HG03457 (cell line): ENCODE data around the gene TNFRSF13B.
"Not testable (repeated sequence)": the region's sequence is repeated elsewhere in the genome, so short reads cannot be mapped to it uniquely, and the experiment has no call there.

Source experiments
- ATAC-seq: cut with Tn5 transposase; IDR thresholded peaks from one replicate; pipeline ENCODE4 v1.9.1; 2021; ENCODE audit warnings: moderate number of reproducible peaks; ENCODE audit not compliant: unreplicated experiment

Gene TNFRSF13B

DNA sequence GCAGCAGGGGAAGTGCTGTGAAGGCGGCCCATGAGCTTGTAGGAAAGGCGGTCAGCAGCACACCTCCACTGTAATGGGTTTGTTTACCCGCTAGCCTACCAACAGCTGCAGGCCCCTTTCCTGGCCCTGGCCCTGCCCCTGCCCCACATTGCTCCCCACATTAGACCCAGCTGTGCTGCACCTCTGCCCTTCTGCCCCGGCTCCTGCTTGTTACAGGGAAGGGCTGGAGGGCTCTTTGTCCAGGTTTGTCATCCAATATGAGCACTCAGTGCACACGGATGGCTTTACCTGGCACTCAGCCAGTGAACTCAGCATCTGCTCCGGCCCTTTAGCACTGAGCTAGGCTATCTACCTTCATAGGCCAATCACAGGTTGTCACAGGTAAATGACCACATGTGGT lies 36.0 kb upstream of the TNFRSF13B start:
- ATAC-seq: not testable (repeated sequence)

DNA sequence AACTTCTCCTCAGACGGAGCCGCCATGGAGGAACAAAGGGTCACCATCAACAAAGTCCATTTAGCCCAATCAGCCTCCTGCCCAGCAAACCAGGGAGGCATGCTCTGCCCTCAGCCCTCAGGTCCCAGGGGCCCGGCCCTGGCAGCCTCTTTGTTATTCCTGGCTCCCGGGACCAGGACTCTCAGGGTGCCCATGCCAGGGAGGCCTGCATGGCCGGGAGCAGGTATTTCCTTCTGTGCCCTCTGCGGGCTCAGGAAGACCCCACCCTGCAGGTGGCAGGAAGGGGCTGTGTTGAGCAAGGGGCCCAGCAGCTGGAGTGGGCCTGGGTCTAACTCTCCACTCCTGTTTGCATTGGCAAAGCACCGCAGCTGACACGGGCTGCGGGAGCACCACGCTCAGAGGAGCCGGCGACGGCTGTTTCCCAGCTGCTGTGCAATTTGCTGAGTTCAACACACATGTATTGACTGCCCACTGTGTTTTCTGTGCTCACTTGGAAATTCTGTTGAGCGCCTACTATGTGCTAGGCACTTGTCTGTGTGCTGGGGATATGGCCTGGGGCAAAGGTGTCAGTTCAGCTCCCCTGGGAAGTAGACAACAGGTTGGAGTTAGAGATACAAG lies 33.2 kb upstream of the TNFRSF13B start:
- ATAC-seq: not testable (repeated sequence)

DNA sequence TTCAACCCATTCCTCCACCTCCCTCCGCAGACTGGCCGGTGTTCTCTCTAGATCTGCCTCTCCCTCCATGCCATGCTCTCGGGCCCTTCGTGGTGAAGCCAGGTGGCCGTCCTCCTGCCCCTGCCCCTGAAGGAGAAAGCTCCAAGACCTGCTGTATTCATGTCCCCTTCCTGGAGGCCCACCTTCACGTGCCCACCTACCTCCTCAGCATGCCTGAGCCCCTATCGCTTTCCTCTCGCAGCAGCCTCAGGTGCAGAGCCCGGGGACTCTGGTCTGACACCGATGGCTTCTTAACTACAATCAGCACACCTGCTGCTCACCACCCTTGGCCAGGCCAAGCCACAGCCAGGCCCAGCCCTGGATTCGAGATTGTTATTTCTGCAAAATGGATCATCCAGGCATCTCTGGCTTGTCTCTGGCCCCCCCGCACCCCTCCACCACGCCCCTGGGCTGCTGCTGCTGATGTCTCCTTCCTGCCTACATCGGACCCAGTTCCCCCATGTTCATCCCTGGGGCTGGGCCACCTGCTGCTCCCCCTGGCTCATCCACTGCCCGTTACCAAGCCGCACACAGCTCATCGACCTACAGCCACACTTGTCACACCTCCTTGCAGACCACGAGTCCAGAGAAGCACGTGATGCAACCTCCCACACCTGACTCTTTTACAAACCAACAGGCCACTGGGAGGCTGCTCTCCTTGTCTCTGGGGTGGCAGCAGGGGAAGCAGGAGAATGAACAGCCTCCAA lies 32.5 kb upstream of the TNFRSF13B start:
- ATAC-seq: no peak

DNA sequence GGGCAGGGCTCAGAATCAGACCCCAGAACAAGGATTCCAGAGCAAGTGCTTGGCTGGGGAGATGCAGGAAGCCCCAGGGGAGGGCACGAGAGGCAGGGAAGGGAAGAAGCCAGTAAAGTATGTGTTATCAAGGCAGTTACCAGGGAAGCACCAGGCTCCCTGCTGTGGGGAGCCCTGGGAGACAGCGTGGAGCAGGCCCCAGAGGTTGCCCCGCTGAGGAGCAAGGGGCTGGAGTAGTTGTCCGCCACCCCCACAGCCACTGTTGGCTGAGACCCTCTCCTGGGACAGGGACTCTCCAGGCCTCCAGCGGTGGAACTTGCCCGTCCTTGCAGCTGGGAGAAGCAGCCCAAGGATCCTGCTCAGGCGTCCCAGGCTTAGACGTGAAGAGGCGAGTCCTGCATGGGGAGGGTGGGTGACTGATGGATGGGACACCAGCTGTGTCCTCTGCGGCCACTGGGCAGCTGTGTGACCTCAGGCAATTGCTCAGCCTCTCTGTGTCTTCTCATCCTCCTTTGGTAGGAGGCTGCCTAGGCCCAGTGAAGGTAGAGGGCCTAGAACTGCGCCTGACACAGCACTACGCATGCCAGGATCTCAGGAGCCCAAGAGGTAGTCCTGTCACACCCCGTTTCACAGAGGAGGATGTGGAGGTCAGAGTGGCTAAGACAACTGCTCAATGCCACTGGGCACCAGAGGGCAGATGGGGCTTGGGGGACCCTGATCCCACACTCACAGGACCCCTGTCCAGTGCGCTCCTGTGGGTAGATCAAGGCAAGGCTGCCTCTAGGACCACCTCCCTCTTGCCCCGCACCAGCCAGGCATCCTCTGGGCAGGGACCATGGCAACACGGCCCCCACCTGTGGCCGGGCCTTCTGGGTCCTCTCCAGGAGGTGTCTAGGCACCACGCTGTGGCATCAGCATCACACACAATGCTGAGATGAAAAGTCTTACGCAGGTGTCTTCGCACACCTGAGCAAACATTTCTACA lies 31.1 kb upstream of the TNFRSF13B start:
- ATAC-seq: not testable (repeated sequence)

DNA sequence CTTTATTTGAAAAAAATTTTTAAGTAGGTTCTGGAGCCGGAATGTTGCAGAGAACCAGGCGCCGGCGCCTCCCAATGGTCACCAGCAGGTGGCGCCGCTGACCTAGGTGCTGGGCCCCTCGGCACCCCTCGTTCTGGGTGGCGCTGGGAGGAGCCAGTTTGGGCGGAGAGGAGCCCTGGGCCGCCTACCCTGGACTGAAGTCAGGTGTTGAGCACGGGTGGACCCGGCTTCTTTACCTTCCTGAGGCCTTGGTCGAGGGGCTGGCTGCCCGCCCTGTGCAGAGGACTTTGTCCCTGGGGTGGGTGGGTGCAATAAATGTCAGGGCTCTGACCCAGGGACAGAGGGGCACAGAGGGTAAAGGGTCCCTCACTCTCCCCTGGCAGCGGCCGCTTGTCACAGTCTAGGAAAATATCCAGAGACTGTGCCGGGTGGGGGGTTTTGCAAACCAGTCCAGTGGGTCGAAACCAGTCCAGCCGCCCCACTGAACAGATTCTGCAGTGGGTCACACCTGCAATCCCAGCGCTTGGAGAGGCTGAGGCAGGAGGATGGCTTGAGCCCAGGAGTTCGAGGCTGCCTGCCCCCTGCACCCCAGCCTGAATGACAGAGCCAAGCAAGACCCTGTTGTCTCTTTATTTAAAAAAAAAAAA lies 30.1 kb upstream of the TNFRSF13B start:
- ATAC-seq: no peak

DNA sequence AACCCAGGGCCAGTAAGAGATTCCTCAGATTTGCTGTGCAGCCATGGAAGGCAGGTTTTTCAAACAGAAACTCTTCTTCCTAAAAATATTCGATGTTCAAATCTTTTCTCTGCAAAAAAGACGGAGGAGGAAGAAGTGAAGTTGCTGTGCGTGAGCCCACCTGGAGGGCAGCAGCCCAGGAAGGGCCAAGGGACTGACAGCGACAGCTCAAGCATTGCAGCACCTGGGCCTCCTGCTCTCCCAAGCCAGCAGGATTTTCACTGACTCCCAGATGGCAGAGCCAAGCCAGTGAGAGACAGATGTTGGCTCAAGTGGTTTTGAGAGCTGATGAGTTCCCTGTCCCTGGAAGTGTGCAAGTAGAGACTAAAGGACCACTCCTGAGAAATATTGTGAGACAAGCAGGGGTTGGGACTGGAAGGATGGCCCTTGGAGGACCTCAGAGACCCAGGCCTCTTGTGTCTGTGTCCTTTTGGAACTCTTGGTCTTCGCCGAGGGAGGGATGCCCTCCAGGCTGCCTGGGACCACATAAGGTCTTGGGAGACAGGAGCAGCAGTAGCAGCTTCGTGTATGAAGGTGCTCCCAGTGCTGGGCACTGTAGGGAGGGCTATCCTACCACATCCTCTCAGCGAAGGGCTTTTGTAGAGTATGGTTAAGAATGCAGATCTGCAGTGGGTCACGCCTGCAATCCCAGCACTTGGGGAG lies 29.3 kb upstream of the TNFRSF13B start:
- ATAC-seq: no peak

DNA sequence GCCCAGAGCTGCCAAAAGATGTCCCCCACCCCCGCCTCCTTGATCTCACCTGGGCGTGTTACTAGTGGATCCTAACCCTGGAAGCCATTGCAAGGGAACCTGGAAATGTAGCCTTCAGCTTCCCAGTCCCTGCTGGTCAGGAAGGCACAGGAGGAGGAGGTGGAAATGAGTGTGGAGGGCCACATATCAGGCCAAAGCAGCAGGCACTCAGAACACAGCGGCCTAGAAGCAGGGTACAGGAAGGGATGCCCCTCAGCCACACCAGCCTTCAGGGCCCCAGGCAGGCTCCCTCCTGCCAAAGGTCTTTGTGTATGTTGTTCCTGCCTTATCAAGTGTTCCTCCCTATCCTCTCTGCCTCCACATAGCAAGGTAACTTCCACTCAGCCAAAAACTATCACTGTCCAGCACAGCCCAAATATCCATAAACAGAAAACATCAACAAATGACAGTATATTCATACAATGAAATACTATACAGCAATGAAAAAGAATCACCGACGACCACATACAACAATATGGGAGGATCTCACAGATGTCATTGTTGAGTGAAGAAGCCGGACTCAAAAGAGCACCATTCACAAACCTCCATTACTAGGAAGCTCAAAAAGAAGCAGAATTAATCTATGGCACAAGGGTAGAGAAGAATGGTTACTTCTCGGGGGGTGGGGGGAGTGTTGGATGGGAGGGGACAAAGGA lies 28.2 kb upstream of the TNFRSF13B start:
- no peak for ATAC-seq

DNA sequence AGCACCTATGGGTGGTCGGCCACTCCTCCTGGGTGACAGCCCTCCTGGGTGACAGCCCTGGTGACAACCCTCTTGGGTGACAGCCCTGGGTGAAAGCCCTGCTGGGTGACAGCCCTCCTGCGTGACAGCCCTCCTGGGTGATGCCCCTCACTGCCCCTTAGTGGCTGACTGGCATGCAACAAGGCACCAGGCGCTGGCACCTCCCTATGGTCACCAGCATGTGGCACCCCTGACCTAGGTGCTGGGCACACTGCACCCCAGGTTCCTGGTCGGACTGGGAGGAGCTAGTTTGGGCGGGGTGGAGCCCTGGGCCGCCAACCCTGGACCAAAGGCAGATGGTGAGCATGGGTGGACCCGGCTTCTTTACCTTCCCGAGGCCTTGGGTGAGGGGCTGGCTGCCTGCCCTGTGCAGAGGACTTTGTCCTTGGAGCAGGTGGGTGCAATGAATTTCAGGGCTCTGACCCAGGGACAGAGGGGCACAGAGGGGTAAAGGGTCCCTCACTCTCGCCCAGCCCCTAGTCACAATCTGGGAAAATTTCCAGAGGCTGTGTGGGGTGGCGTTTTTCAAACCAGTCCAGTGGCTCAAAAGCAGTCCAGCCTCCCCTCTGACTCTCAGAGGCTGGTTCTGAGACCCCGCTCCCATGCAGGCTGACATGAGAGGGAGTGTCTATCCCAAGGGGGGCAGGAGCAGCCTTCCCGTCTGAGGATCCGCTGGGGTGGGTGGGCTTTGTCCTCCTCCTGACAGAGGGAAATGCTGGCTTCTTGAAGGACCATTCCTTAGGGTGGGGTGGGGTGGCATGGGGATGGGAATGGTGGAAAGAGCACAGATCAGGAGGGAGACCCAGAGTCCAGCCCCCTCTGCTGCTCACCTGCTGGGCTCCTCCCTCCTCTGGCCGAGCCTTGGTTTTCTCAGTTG lies 25.9 kb upstream of the TNFRSF13B start:
- ATAC-seq: peak; percentile 69

DNA sequence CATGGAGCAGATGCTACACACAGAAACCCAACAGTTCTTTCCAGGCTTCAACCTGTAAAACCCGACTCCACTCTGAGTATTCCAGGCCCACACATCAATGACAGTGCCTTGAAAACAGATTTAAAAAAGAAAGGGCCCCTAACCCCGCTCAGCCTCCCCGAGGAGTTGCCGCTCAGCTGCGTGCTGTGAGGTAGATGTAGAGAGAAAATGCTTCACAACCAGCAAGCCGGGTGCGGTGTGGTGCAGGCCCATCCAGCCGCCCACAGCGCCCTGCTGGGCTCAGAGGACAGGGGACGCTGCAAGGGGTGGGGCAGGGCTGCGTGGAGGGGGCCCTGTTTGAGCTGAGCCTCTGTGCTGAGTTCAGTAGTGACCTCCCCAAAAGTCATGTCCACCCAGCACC lies 24.8 kb upstream of the TNFRSF13B start:
- ATAC-seq: not testable (repeated sequence)

DNA sequence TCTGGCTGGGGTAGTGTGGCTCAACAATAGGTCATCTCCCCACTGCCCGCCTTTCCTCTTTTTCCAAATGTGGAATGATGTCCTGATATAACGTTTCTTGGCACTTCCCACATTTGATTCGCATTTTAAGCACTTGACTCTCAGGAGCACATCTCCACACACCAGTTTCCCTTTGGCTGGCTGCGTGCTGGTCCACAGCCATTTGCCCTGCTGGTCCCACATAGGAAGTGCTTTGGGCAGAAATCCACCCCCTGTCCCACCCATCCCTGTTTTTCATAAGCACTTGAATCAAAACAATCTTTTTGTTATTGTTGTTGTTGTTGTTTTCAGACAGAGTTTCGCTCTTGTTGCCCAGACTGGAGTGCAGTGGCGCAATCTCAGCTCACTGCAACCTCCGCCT lies 24.0 kb upstream of the TNFRSF13B start:
- no peak for ATAC-seq

DNA sequence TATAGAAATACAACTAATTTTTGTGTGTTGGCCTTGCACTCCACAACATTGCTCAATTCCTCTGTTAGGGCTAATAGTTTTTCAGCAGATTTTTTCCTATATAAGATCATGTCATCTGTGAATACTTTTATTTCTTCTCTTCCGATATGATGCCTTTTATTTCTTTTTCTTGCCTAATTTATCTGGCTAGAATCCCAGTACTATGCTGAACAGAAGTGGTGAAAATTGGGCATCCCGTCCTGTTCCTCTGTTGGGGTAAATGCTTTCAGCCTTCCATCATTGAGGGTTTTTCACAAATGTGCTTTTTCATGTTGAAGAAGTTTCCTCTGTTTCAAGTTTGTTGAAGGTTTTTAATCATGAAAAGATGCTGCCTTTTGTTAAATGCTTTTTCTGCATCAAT lies 22.7 kb upstream of the TNFRSF13B start:
- ATAC-seq: no peak

DNA sequence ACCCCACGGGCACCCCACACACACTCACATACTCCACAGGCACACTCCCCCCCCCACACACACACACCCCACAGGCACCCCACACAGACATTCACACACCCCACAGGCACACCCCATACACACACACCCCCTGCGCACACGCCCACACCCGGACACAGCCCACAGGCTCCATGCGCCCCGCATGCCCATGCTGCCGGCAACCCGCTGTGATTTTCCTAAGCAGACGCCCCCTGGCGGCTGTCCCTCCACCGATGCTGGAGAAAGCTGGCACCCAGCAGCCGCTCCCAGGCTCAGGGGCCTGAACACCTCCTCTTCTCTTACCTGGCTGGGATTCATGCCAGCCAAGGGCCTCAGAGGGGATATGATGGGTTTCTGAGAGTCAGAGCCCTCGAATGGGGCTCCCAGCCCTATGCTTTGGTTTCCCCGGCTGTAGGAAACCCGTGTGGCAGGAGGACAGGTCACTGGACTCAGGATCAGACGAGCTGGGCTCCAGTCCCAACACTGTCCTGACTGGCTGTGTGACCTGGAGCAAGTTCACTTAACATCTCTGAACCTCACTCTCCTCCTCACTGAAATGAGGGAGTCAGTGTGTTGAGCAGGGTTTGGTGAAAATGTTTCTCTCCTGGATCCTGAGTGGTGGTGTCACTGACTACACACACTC lies 19.6 kb upstream of the TNFRSF13B start:
- no peak for ATAC-seq

DNA sequence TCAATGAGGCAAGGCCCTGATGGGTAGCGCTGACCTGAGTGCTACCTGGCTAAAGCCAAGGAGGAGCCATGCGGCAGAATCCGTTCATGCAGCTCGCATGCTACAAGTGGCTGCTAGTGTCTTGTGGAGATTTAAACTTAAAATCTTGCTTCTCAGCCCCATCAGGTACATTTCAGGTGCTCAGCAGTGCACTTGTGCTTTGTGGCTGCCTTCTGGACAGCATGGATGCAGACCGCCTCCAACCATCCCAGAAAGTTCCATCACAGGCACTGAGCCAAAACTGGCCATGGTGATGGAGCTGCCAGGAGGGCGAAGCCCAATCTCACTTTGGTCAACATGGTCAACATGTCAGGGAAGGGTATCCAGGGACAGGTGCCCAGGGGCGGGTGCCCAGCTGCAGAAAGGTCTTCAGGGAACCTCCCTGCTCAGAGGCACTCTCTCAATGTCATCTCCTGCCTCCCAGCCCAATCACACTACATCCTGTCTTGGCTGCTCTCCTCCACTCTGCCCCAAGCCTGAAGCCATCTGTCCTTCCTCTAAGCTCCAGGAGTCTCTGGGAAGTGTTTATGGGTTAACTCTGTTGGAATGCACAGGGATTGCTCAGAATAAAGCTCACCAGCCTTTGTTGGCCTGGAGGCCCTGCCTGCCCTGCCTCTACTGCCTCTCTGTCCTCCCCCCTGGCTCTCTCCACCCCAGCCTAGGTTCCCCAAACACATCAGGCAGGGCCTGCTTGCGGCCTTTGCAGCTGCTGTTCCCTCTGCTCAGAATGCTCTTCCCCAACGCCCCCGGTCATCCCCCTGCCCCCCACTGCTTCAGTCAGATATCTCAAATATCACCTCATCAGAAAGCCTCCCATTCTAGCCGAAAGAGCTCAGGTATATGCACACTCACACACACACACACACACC lies 18.3 kb upstream of the TNFRSF13B start:
- ATAC-seq: no peak

DNA sequence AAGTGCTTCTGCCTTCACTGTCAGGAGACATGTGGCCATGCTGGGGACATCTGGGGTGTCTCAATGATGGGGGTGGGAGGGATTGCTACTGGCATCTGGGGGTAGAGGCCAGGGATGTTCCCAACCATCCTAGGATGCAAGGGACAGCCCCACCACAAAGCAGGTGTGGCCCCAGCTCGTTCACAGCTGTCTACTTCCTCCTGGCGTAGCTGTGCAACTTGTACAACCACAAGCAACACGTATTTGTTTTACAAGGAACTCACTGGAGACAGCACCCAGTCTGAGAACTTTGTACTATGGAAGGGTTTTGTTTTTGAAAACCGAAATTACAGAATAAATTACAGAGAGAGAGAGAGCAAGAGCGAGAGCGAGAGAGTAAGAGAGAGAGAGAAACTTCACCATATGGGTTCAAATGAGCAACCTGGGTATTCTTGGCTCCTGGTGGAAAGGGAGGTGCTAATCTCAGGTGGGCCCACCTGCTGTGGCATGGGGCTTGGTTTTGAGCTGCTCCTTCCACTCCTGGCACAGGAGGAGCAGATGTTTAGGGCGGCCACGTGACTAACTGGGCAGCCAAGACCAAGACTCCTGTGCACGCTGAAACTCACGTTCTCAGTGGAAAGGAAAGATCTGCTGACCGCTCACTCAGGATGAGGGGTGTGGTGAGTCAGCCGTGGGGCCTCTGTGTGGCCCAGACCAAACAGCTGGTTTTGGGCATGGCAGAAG lies 17.5 kb upstream of the TNFRSF13B start:
- ATAC-seq: no peak

DNA sequence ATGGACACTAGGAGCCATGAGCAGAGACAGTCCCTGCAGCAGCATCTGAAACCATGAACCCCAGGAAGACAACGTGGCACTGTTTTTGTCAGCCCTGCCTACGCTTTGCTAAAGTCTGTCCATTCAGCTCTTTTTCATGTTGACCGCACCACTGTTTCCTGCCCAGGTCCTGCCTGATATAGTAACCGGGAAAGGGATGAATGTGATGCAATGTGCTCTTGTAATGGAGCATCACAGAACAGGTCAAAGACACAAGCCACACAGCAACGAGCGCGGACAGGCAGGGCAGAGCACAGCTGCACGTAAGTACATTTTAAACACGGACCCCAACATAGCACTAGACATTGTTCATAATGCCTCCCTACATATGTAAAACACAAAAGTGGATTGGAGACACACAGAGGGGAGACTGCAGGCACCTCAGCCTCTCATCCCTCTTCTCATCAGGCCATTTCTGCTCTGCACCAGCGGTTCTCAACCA lies 16.9 kb upstream of the TNFRSF13B start:
- no peak for ATAC-seq

DNA sequence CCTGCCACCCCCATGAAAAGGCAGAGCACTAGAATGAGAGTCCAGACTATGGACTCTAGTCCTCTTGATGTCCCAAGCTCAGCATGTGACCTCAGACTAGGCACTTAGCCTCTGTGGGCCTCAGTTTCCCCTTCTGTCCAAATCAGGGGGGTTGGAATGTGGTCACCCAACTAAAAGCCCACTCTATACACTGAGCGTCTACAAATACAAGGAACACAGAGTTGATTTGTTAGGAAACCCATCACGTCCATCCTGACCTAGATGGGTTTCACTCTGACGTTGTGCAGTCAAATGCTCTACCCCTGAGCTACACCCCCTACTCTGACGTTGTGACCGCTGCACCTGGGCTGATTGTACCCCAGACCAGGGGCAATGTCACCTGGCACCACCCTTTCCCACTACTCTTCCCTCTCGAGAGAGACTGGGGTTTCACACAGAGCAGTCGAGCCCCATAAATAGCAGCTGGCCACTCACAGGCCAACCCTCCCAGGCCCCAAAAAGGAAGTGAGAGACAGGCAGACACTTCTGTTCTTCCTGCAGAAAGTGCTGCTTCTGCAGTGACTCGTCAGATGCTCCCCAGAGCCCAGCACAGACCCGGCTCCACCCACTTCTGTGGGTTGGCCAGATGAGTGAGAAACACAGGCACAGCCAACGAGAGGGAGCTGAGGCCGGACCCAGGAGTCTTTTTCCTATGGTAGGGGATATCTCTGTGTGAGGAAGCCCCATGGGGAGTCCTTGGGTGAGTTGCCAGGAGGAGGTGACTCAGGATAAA lies 16.1 kb upstream of the TNFRSF13B start:
- peak; percentile 55 for ATAC-seq
